Measurements from ENCODE around the gene SHISAL2A. TPM values are rescaled to one million over a fixed set of nuclear protein-coding genes. Genes with fewer than 3 reads are reported as not detected.

SHISAL2A gene
- total and polyA plus RNA-seq, 2 of the 8 experiments (the other 6 are each of a cell fraction or from before 2014, with no cell fraction given), result 0.74 to 2.1 TPM

DNA sequence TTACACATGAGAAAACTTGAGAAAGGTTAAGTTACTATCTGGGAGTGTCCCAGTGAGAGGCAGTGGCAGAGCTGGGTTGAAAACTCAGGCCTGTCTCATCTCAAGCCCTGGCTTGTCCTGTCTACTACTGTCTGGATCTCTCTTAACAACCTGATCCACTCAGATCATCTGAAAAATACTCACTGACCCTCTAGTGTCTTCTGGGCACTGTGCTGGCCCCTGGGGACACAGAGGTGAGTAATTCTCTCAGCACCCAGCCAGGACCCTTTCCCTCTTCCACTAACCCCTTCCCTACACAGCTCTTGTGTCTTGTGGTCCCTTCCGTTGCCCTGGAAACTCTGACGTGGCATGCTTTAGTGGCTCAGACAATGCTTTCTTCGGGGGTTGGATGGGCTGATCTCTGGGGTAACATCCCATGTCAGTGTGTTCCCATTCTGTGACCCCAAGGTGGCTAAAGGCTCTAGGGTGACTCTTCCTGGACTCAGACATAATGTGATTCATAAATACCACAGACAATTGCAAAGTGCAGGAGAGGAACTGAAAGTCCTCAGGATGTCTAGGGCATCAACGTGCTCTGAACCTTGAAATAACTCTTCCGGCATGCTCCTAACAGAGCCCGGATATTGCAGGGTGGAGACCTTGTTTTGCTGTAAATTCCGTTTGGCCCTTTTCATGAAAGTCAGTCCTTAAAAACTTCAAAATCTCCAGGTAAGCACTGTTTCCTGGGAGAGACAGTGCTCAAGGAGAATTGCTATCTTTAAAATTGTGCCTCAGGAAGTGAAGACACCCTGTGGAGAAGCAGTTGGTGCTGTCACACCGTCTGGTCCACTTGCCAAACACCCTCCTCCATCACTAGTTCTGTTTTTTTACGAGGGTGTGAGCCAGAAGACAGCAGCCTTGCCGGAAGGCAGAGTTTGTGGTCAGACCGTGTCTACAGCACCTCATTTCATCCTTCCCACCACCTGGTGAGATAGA, 4.0 kb downstream of the SHISAL2A start:
- Histone ChIP-seq H2BK20ac (ENCODE audit: low read length) (no peak overlapping the region), H3K9me3 (ENCODE audit: insufficient read depth in 2 of 2, low read depth in 1 of 2, low read length in 1 of 2) (no peaks in the 10 kb centered on the region), H3K4me1 (replicated peaks in 1 of 4; ENCODE audit: control insufficient read depth in 3 of 4, insufficient read depth in 4 of 4, low read length in 3 of 4) (peaks cover 2 to 10% (median 4%) of the 10 kb centered on the region in 4 experiments; a peak in 6 of 7 replicates), H3K23me2 (ENCODE audit: low read depth, low read length) (peaks cover 7% of the 10 kb centered on the region; the same call in 1 of the 2 replicates), H4K5ac (ENCODE audit: insufficient read length, low read depth, low read length) (no peak overlapping the region), H2BK5ac (ENCODE audit: low read depth, low read length) (no peak overlapping the region), H4K91ac (replicated peaks; ENCODE audit: insufficient read length, low read length) (no peak overlapping the region), H3K36me3 (ENCODE audit: control insufficient read depth in 2 of 4, insufficient read depth in 4 of 4, low read length in 3 of 4) (no peaks in the 10 kb centered on the region), H2BK120ac (replicated peaks; ENCODE audit: low read depth, low read length) (no peak overlapping the region), H3K4ac (replicated peaks; ENCODE audit: insufficient read length, low read depth, low read length) (no peak overlapping the region), H2AK5ac (ENCODE audit: low read depth, low read length) (no peak overlapping the region), H4K8ac (ENCODE audit: extremely low read depth, insufficient read depth, low read length) (no peak overlapping the region), H3K14ac (ENCODE audit: insufficient read length) (no peak overlapping the region), H3K4me2 (ENCODE audit: insufficient read depth in 1 of 2, low read depth in 2 of 2, low read length in 2 of 2) (no peak overlapping the region), H3K79me1 (ENCODE audit: low read depth, low read length) (no peaks in the 10 kb centered on the region), H4K20me1 (replicated peaks in 1 of 2; ENCODE audit: control insufficient read depth in 1 of 2, insufficient read depth in 2 of 2, low read length in 2 of 2) (no peaks in the 10 kb centered on the region), H3K9ac (replicated peaks in 1 of 4; ENCODE audit: extremely low read depth in 1 of 4, low read depth in 3 of 4, low read length in 3 of 4) (no peak overlapping the region), H2BK15ac (ENCODE audit: low read length) (no peak overlapping the region), H3K56ac (replicated peaks; ENCODE audit: insufficient read length, low read depth, low read length) (no peak overlapping the region), H3K23ac (ENCODE audit: insufficient read length) (no peak overlapping the region), H3K18ac (ENCODE audit: extremely low read depth, low read length) (no peak overlapping the region), H2BK12ac (ENCODE audit: low read depth, low read length) (no peak overlapping the region), H3K27me3 (replicated peaks in 1 of 4; ENCODE audit: control insufficient read depth in 3 of 4, extremely low read depth in 1 of 4, insufficient read depth in 3 of 4, low read length in 3 of 4) (peaks cover 20 to 30% (median 29%) of the 10 kb centered on the region in 4 experiments), H3K79me2 (ENCODE audit: control insufficient read depth in 1 of 2, insufficient read depth in 2 of 2, low read length in 2 of 2) (no peaks in the 10 kb centered on the region), H2AFZ (ENCODE audit: low read length) (no peak overlapping the region), H3K4me3 (ENCODE audit: extremely low read depth in 1 of 4, insufficient read depth in 2 of 4, low read depth in 3 of 4, low read length in 4 of 4) (no peak overlapping the region), H3K27ac (ENCODE audit: low read depth, low read length) (no peak overlapping the region)
- POLR2A ChIA-PET (ENCODE audit: partially characterized antibody), result no interaction called here
- WGBS, 2 experiments (ENCODE audit: extremely low coverage in 1 of 2, insufficient coverage in 1 of 2, insufficient read length in 1 of 2, insufficient replicate concordance in 2 of 2, low coverage in 1 of 2, low lambda C conversion rate in 2 of 2, missing lambda C conversion rate in 1 of 2), result 81% methylated on average over 11 of the region's 11 CpGs; no CpG with 5 or more reads in 1 of the 2 experiments
- FAIRE-seq (no peak), DNase-seq (ENCODE audit: low read depth in 1 of 2, low spot score in 2 of 2) (no peak)
- TF ChIP-seq BRCA1 (IDR thresholded peaks at IDR 0.05; ENCODE audit: low read depth, low read length) (no peak), CHD1 (IDR thresholded peaks at IDR 0.05; ENCODE audit: low read depth, low read length) (no peak), SIRT6 (IDR thresholded peaks at IDR 0.05; ENCODE audit: low read length) (no peak), SP1 (IDR thresholded peaks at IDR 0.05; ENCODE audit: low read depth, low read length) (no peak)
- CTCF ChIA-PET (ENCODE audit: partially characterized antibody), result interaction anchor here (1.3 to 1.5 kb wide), 2 partner anchors 12 to 13 kb away, joined by 3 read pairs; no protein-coding TSS in a partner anchor

Data from H1 (cell line).